Mesenteric fat pad (tissue), 1 donor: ENCODE data around the gene MDH1B. TPM values are rescaled to one million over a fixed set of nuclear protein-coding genes. Genes with fewer than 3 reads are reported as not detected.

Experiments used
- DNase-seq: peaks from one replicate; pipeline ENCODE4 v3.0.0-alpha.2; 2020; ENCODE audit warnings: low spot score
- microRNA-seq: library from miRNA; unstranded; fragments of <30 nt; microRNA quantifications from one replicate; pipeline ENCODE4 v1.2.0, GENCODE V29; 2020; ENCODE audit warnings: borderline number of aligned reads
- total RNA-seq: library from RNA; stranded (reverse); fragmentation: NEBNext Ultra II Directional; extraction: Animal tissue kit (Norgen Biotek cat#: 25700); gene quantifications from one replicate; pipeline ENCODE4 v1.2.1, GENCODE V29; 2021
- donor health status: DM: yes; HTN: yes; CAD: no.

MDH1B gene
- total RNA-seq, 1 donor from 2014 or later, result 0.19 TPM

DNA sequence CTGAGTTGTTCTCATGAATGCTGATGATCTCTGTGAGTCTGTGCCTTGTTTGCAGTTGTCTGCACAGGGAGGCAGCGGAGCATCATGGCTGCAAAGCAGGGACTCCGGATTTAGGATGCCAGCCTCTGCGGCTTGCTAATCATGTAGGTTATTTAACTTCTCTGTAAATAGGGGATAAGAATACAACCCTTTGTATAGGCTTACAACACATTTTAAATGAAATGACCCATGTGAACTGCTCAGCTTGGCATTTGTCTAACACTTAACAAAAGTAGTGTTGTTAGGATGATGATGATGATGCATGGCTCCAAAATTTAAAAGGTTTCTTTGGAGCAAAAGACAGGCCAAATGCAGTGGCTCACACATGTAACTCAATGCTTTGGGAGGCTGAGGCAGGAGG lies 66.3 kb downstream of the MDH1B start:
- no peak for DNase-seq

GRCh38 chr2:206696910-206697309 lies 68.2 kb downstream of the MDH1B start:
- no peak for DNase-seq

GRCh38 chr2:206693399-206694137 lies 71.6 kb downstream of the MDH1B start:
- DNase-seq, result no peak

- DNase-seq, result no peak
Measured at GRCh38 chr2:206692971-206693370, 72.2 kb downstream of the MDH1B start.

DNA sequence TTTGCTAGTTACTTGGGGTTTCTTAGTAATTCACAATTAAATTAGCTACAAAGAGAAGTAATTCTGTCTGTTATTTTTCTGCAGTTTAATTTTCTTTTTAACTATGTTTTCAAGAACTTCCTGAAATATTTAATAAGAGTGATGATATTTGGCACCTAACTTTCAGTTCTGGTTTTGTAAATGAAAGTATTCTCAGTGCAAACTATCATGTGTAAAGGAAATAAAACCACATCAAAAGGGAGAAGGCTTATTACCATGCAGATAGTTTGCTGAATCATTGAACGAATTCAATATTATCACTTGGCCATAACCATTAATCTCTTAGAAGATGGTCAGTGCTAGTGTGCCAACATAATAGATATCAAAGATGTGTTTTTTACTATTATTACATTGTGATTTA lies 76.1 kb downstream of the MDH1B start:
- no peak for DNase-seq

- no peak for DNase-seq
Measured at GRCh38 chr2:206688453-206688852, 76.7 kb downstream of the MDH1B start.

Small RNA genes lying within 50 kb of the gene (microRNA-seq; reads per million reads assigned to microRNA genes)
- gene MIR3130-1 (not detected), gene MIR3130-2 (not detected)

Other genes starting within 250 kb of the MDH1B start
- gene FAM237A, start 122.8 kb downstream of the MDH1B start, total RNA-seq, result not detected
- gene DYTN, start 46.9 kb downstream of the MDH1B start, total RNA-seq, result not detected
- gene FASTKD2, start 278 bp upstream of the MDH1B start, total RNA-seq, result 19.9 TPM
- 0.84 TPM for gene CPO, start 174.2 kb upstream of the MDH1B start, total RNA-seq